ENCODE data around the gene THADA.

The THADA gene

GRCh38 chr2:43358410-43359201 is 237.2 kb downstream of the THADA start:
- no peak for DNase-seq (ENCODE audit: insufficient read length, low spot score)
- no peak for TF ChIP-seq CTCF (IDR thresholded peaks at IDR 0.05; ENCODE audit: insufficient read depth, missing control alignments)
- no peak for FAIRE-seq

GRCh38 chr2:43356774-43357173 is 239.1 kb downstream of the THADA start:
- TF ChIP-seq CTCF (IDR thresholded peaks at IDR 0.05; ENCODE audit: insufficient read depth, missing control alignments), result no peak
- FAIRE-seq, result no peak
- no peak for DNase-seq (ENCODE audit: insufficient read length, low spot score)

- TF ChIP-seq CTCF (IDR thresholded peaks at IDR 0.05; ENCODE audit: insufficient read depth, missing control alignments), result no peak
- no peak for FAIRE-seq
- no peak for DNase-seq (ENCODE audit: insufficient read length, low spot score)
Measured at GRCh38 chr2:43355399-43355798, 240.4 kb downstream of the THADA start.

- FAIRE-seq (no peak), DNase-seq (ENCODE audit: insufficient read length, low spot score) (no peak)
- TF ChIP-seq CTCF (IDR thresholded peaks at IDR 0.05; ENCODE audit: insufficient read depth, missing control alignments), result no peak
Measured at GRCh38 chr2:43349904-43350303, 245.9 kb downstream of the THADA start.

DNA sequence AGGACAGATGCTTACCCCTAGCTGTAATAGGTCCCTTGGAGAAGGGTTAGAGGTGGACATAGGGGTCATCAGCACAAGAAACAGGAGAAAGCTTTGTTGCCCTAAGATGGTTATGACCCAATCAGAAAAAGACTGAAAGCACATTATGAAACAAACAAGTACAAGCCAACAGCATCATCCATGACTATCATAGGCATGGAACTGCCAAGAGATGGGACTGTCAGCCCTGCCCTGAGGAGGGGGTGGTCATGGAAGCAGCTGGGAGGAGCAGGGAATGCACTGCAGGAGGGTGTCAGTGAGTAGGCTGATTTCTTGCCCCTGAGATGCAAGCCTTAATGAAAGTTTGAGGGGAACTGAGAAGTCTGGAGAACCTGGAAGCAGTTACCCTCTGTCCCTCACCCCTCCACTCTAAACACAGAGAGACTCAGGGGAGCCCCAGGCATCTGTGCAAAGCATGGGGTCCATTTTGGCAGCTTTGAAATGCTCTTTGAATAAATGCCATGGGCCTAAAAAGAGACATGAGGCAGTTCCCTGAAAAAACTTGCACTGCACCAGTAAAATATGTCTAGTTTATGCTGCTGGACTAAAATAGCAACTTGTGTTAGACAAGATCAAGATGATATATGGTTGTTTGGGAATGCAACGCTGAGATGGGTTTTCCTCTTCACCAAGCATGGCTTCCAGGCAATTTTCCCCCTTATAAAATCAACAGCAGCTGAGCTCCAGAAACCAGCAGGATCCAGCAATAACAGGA is 246.8 kb downstream of the THADA start:
- FAIRE-seq, result no peak
- no peak for DNase-seq (ENCODE audit: insufficient read length, low spot score)
- no peak for TF ChIP-seq CTCF (IDR thresholded peaks at IDR 0.05; ENCODE audit: insufficient read depth, missing control alignments)

GRCh38 chr2:43347746-43348145 is 248.1 kb downstream of the THADA start:
- FAIRE-seq, result no peak
- no peak for TF ChIP-seq CTCF (IDR thresholded peaks at IDR 0.05; ENCODE audit: insufficient read depth, missing control alignments)
- no peak for DNase-seq (ENCODE audit: insufficient read length, low spot score)

Data from D721Med (cell line).